Epithelial cell of esophagus (primary cell): ENCODE results near the gene KLHL42.
"Not testable (repeated sequence)": the region's sequence is repeated elsewhere in the genome, so short reads cannot be mapped to it uniquely, and the experiment has no call there.

Experiments
- DNase-seq: peaks from one replicate; pipeline ENCODE4 v3.0.0; 2010; ENCODE audit warnings: low read depth
- H3K4me3 ChIP-seq: 2 replicates; pipeline ENCODE4 v1.5.1; 2011; ENCODE audit warnings: mild to moderate bottlenecking, low read length, control low read depth
- CTCF ChIP-seq: IDR thresholded peaks from 2 replicates; pipeline ENCODE4 v1.5.1; 2011; ENCODE audit warnings: low read depth, mild to moderate bottlenecking, low read length, control low read depth, inconsistent platforms; ENCODE audit not compliant: insufficient read depth; ENCODE audit errors: missing control alignments

KLHL42 gene

GRCh38 chr12:27779920-27780611 is at the start of gene KLHL42, which contains the start of gene MANSC4:
Gene KLHL42 (plus strand): TSS chr12:27780233. CDS start chr12:27780331, 98 bp downstream.
Gene MANSC4 (minus strand): TSS chr12:27780236. CDS start chr12:27771276, 8,960 bp downstream.
- no peak for TF ChIP-seq CTCF
- H3K4me3 ChIP-seq, result peak within 1 kb of the TSS; percentile 69
- DNase-seq, result peak; percentile 80

GRCh38 chr12:27732281-27732680 is 47.8 kb upstream of the KLHL42 start:
- peak; percentile 48 for TF ChIP-seq CTCF
- DNase-seq, result peak; percentile 39
- H3K4me3 ChIP-seq, result no peak overlapping the region

- H3K4me3 ChIP-seq, result no peak overlapping the region
- peak; percentile 94 for TF ChIP-seq CTCF
- peak; percentile 55 for DNase-seq
Observed at GRCh38 chr12:27733052-27733656, 46.9 kb upstream of the KLHL42 start.

GRCh38 chr12:27733791-27734190 is 46.2 kb upstream of the KLHL42 start:
- no peak overlapping the region for H3K4me3 ChIP-seq
- DNase-seq, result no peak
- TF ChIP-seq CTCF, result no peak

- not testable (repeated sequence) for H3K4me3 ChIP-seq, DNase-seq
Observed at GRCh38 chr12:27734321-27734720, 45.7 kb upstream of the KLHL42 start.

- no peak overlapping the region for H3K4me3 ChIP-seq
- TF ChIP-seq CTCF, result no peak
- DNase-seq, result no peak
Observed at GRCh38 chr12:27743601-27744000, 36.4 kb upstream of the KLHL42 start.

GRCh38 chr12:27745734-27746133 is 34.3 kb upstream of the KLHL42 start:
- H3K4me3 ChIP-seq, DNase-seq: not testable (repeated sequence)

- TF ChIP-seq CTCF, result no peak
- peak; percentile 66 for DNase-seq
- H3K4me3 ChIP-seq, result no peak overlapping the region
Observed at GRCh38 chr12:27747111-27747820, 32.8 kb upstream of the KLHL42 start.
